Keratinocyte (primary cell): ENCODE data around the gene ACSF3. TPM values are rescaled to one million over a fixed set of nuclear protein-coding genes. Genes with fewer than 3 reads are reported as not detected.

Experiments used
- DNase-seq: peaks from one replicate; pipeline ENCODE4 v3.0.0-alpha.2; 2011; ENCODE audit warnings: low read depth, missing footprints, low spot score
- FAIRE-seq: peaks from 2 replicates; lab custom pipeline; 2011; peaks lifted over from hg19 to GRCh38; lab: Jason Lieb, UNC
- H2AFZ ChIP-seq: 2 replicates; pipeline ENCODE4 v1.6.0; 2012; ENCODE audit warnings: low read length, control low read depth, inconsistent platforms; ENCODE audit not compliant: control insufficient read depth
- H3K27ac ChIP-seq: 2 replicates; pipeline ENCODE4 v1.5.1; 2011; ENCODE audit warnings: low read length; ENCODE audit not compliant: control insufficient read depth, insufficient read depth
- H3K27me3 ChIP-seq: 3 replicates; pipeline ENCODE4 v1.6.0; 2011; ENCODE audit warnings: low read length; ENCODE audit not compliant: control insufficient read depth, insufficient read depth; ENCODE audit errors: extremely low read depth
- H3K36me3 ChIP-seq, 2 experiments: 2 replicates in 1 of 2; 3 replicates in 1 of 2; pipeline ENCODE4 v1.5.1; 2011; ENCODE audit warnings: low read length in 2 of 2, mild to moderate bottlenecking in 1 of 2; ENCODE audit not compliant: control insufficient read depth in 2 of 2, insufficient read depth in 2 of 2; ENCODE audit errors: extremely low read depth in 1 of 2
- H3K4me1 ChIP-seq: 3 replicates; pipeline ENCODE4 v1.5.1; 2011; ENCODE audit warnings: low read length; ENCODE audit not compliant: control insufficient read depth, insufficient read depth; ENCODE audit errors: extremely low read depth
- H3K4me2 ChIP-seq: 3 replicates; pipeline ENCODE4 v1.6.0; 2011; ENCODE audit warnings: low read depth, low read length; ENCODE audit not compliant: control insufficient read depth, insufficient read depth; ENCODE audit errors: extremely low read depth
- H3K4me3 ChIP-seq, 3 experiments: fragments of 200-600 bp in 1 of 3; sonication (generic) in 1 of 3; 2 replicates in 2 of 3; 3 replicates in 1 of 3; pipeline ENCODE4 v1.5.1; 2011 to 2016; ENCODE audit warnings: low read length in 3 of 3, mild to moderate bottlenecking in 3 of 3, control low read depth in 2 of 3, inconsistent platforms in 1 of 3, low read depth in 1 of 3, mixed read lengths in 1 of 3, mixed run types in 1 of 3, moderate library complexity in 1 of 3; ENCODE audit not compliant: control insufficient read depth in 2 of 3, insufficient read depth in 2 of 3; ENCODE audit errors: extremely low read depth in 1 of 3
- H3K79me2 ChIP-seq: 2 replicates; pipeline ENCODE4 v1.6.0; 2012; ENCODE audit warnings: low read length; ENCODE audit not compliant: control insufficient read depth, insufficient read depth
- H3K9ac ChIP-seq: 3 replicates; pipeline ENCODE4 v1.6.0; 2011; ENCODE audit warnings: low read length; ENCODE audit not compliant: control insufficient read depth, insufficient read depth; ENCODE audit errors: extremely low read depth
- H3K9me1 ChIP-seq: 3 replicates; pipeline ENCODE4 v1.6.0; 2011; ENCODE audit warnings: low read length; ENCODE audit not compliant: control insufficient read depth, insufficient read depth; ENCODE audit errors: extremely low read depth
- H3K9me3 ChIP-seq: 2 replicates; pipeline ENCODE4 v1.5.1; 2012; ENCODE audit warnings: low read depth, low read length; ENCODE audit not compliant: control insufficient read depth
- H4K20me1 ChIP-seq: 3 replicates; pipeline ENCODE4 v1.6.0; 2011; ENCODE audit warnings: low read length; ENCODE audit not compliant: control insufficient read depth, insufficient read depth; ENCODE audit errors: extremely low read depth
- EZH2 ChIP-seq: IDR thresholded peaks from one replicate; pipeline ENCODE4 v1.6.1; 2012; ENCODE audit warnings: inconsistent platforms, mild to moderate bottlenecking, low read length, moderate library complexity
- dilution Hi-C: fragments of 300-500 bp; cut with MboI; formaldehyde crosslinking; loops from one replicate; pipeline ENCODE4 v1.7.0; 2020; ENCODE audit warnings: low sequenced_read_pairs; ENCODE audit not compliant: extremely low pct_ligation_motif_present
- polyA plus RNA-seq, 5 experiments: library from polyadenylated mRNA; depleted of rRNA in 3 of 5; stranded (reverse) in 3 of 5; stranded (forward) in 1 of 5; unstranded in 1 of 5; fragments of >200 nt; gene quantifications; 1 replicate in 1 of 5; 2 replicates in 3 of 5; 3 replicates in 1 of 5; pipeline versions ENCODE4 v1.2.1 to v1.2.3, GENCODE V29; 2011 to 2012; ENCODE audit warnings: missing spikeins in 2 of 5, low read depth in 1 of 5, low replicate concordance in 1 of 5
- TF ChIP-seq, protein P1 (sequence below), 3 experiments: IDR thresholded peaks in 1 of 3; conservative IDR thresholded peaks in 1 of 3; optimal IDR thresholded peaks in 1 of 3; 2 replicates in 2 of 3; 3 replicates in 1 of 3; pipeline versions ENCODE3 to v1.5.1; 2011; ENCODE audit warnings: low read length in 3 of 3, mild to moderate bottlenecking in 3 of 3, moderate library complexity in 2 of 3, control low read depth in 1 of 3, inconsistent platforms in 1 of 3; ENCODE audit not compliant: insufficient read depth in 2 of 3; ENCODE audit errors: extremely low read depth in 1 of 3

Gene ACSF3
- polyA plus RNA-seq, 1 donor (not counting 4 experiments of a cell fraction or from before 2014, with no cell fraction given): 13.4 TPM

DNA sequence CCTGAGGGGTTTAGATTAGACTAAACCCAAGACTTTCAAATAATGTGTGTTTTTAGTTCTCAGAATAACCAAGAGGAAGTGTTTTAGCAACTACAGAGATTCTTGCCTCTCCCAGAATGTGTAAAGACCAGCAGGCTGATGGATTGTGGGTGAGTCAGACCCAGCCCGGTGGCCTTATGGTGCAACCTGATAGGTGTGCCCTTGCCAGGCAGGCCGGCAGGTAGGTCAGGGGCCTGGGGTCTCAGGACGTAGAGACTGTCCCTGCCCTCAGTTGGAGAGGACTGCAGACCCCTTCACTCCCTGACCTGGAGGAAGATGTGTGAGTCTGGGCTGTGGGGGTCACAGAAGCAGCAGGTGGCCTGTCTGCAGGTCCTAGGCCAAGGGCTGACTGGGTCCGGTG is 47.2 kb upstream of the ACSF3 start:
- Histone ChIP-seq H3K79me2 (no peaks in the 10 kb centered on the region), H3K4me1 (no peaks in the 10 kb centered on the region), H3K9ac (no peak overlapping the region), H2AFZ (no peak overlapping the region), H3K36me3 (no peaks in the 10 kb centered on the region), H3K9me1 (no peaks in the 10 kb centered on the region), H3K27me3 (peaks cover 62% of the 10 kb centered on the region), H3K9me3 (no peaks in the 10 kb centered on the region), H4K20me1 (no peaks in the 10 kb centered on the region), H3K4me2 (no peak overlapping the region), H3K27ac (no peak overlapping the region), H3K4me3 (no peak overlapping the region)
- DNase-seq: no peak
- dilution Hi-C loops: no loop called here
- FAIRE-seq: no peak
- TF ChIP-seq, protein P1, sequence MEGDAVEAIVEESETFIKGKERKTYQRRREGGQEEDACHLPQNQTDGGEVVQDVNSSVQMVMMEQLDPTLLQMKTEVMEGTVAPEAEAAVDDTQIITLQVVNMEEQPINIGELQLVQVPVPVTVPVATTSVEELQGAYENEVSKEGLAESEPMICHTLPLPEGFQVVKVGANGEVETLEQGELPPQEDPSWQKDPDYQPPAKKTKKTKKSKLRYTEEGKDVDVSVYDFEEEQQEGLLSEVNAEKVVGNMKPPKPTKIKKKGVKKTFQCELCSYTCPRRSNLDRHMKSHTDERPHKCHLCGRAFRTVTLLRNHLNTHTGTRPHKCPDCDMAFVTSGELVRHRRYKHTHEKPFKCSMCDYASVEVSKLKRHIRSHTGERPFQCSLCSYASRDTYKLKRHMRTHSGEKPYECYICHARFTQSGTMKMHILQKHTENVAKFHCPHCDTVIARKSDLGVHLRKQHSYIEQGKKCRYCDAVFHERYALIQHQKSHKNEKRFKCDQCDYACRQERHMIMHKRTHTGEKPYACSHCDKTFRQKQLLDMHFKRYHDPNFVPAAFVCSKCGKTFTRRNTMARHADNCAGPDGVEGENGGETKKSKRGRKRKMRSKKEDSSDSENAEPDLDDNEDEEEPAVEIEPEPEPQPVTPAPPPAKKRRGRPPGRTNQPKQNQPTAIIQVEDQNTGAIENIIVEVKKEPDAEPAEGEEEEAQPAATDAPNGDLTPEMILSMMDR (optimal IDR thresholded peaks at IDR 0.05 in 1 of 3, IDR thresholded peaks at IDR 0.05 in 1 of 3, conservative IDR thresholded peaks at IDR 0.05 in 1 of 3; ENCODE audit: extremely low read depth in 1 of 3, insufficient read depth in 2 of 3, low read length in 3 of 3): no peak
- peak; percentile 17 for TF ChIP-seq EZH2

DNA sequence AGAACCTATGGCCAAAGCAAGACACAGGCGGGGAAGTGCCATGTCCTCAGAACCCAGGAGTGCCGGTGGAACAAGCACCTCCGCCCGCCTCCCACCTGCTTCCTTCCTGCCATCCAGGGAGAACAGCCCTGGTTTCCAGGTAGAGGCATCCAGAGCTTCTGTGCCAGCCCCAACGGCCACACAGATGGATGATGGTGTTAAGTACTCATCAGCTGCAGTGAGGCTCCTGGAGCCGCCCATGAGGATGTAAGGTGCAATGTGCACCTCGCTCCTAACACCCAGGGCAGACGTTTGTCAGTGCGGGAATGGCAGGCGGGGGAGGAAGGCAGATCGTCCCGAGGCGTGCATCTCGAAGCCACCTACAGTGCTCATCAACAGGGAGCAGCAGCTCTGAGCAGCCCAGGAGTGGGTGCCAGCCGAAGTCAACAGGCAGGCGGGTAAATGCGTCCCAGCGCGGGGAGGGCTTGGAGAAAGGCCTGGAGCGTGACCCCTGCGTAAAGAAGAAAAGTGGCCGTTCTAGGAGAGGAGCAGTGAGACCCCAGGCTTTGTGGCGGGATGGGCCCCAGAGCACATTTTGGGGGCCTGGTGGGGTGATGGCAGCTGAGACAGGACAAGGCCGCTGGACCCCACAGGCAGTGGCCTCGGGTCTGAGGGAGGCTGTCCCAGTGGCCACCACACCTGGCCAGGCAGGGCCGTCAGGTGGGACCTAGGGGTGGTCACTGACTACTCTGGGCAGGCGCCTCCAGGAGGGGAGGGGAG is 46.1 kb upstream of the ACSF3 start:
- Histone ChIP-seq H3K27me3 (peaks cover 70% of the 10 kb centered on the region), H2AFZ (no peak overlapping the region), H3K4me1 (peaks cover 8% of the 10 kb centered on the region), H3K9ac (no peak overlapping the region), H3K79me2 (no peaks in the 10 kb centered on the region), H3K36me3 (no peaks in the 10 kb centered on the region), H3K9me1 (no peaks in the 10 kb centered on the region), H3K9me3 (no peaks in the 10 kb centered on the region), H3K27ac (no peak overlapping the region), H3K4me2 (no peak overlapping the region), H3K4me3 (no peak overlapping the region), H4K20me1 (no peaks in the 10 kb centered on the region)
- no peak for TF ChIP-seq EZH2
- TF ChIP-seq, protein P1 (optimal IDR thresholded peaks at IDR 0.05 in 1 of 3, IDR thresholded peaks at IDR 0.05 in 1 of 3, conservative IDR thresholded peaks at IDR 0.05 in 1 of 3; ENCODE audit: extremely low read depth in 1 of 3, insufficient read depth in 2 of 3, low read length in 3 of 3): no peak
- DNase-seq (no peak), FAIRE-seq (no peak)
- dilution Hi-C loops: no loop called here
